Tibial nerve (tissue), 4 donors: Measurements from ENCODE around the gene DLX5. TPM values are rescaled to one million over a fixed set of nuclear protein-coding genes. Genes with fewer than 3 reads are reported as not detected.

ENCODE experiments used
- DNase-seq, 2 donors: peaks; one replicate each; pipeline ENCODE4 v3.0.0-alpha.2; 2019; ENCODE audit warnings: low spot score in 2 of 2
- H3K27ac ChIP-seq, 4 donors: fragments of 200-600 bp; sonication (generic) in 3 of 4; one replicate each; pipeline ENCODE4 v1.5.1; 2017 to 2019; ENCODE audit warnings: mild to moderate bottlenecking in 1 of 4
- H3K27me3 ChIP-seq, 2 donors: fragments of 200-600 bp; sonication (generic) in 1 of 2; one replicate each; pipeline versions ENCODE4 v1.5.1 to v1.6.0; 2017 to 2019
- H3K36me3 ChIP-seq, 3 donors: fragments of 200-600 bp; sonication (generic); one replicate each; pipeline ENCODE4 v1.5.1; 2018 to 2019
- H3K4me1 ChIP-seq, 4 donors: fragments of 200-600 bp; sonication (generic) in 3 of 4; one replicate each; pipeline ENCODE4 v1.5.1; 2017 to 2019
- H3K4me3 ChIP-seq, 4 donors: fragments of 200-600 bp; sonication (generic) in 3 of 4; one replicate each; pipeline ENCODE4 v1.5.1; 2017 to 2019; ENCODE audit warnings: mild to moderate bottlenecking in 1 of 4, moderate library complexity in 1 of 4
- H3K9me3 ChIP-seq, 4 donors: fragments of 200-600 bp; sonication (generic) in 3 of 4; one replicate each; pipeline ENCODE4 v1.5.1; 2017 to 2019
- CTCF ChIP-seq, 5 experiments: fragments of 200-600 bp in 3 of 5; fragments of 450-650 bp in 2 of 5; sonication (generic) in 3 of 5; IDR thresholded peaks; one replicate each; pipeline ENCODE4 v1.5.1; 2016 to 2019; ENCODE audit warnings: antibody characterized with exemption in 5 of 5, mild to moderate bottlenecking in 3 of 5, moderate library complexity in 2 of 5
- EP300 ChIP-seq, 2 donors: sonication (generic); formaldehyde crosslinking; IDR thresholded peaks; one replicate each; pipeline ENCODE4 v1.6.1; 2017; ENCODE audit warnings: antibody characterized with exemption in 2 of 2, mild to moderate bottlenecking in 1 of 2
- POLR2A ChIP-seq, 2 donors: fragments of 450-650 bp; IDR thresholded peaks; one replicate each; pipeline ENCODE4 v1.6.1; 2017; ENCODE audit warnings: antibody characterized with exemption in 2 of 2, mild to moderate bottlenecking in 2 of 2, moderate library complexity in 2 of 2
- WGBS, 2 donors: methylation state at CpG; one replicate each; pipeline ENCODE4 v1.1.5; 2018; 5-methylcytosine and 5-hydroxymethylcytosine counted together
- total RNA-seq, 4 donors: library from RNA; depleted of rRNA; stranded (reverse); fragments of >200 nt; gene quantifications; one replicate each; pipeline ENCODE4 v1.1.0, GENCODE V29; 2016

DLX5 gene
- total RNA-seq, 4 donors from 2014 or later, result 0.42 TPM; not detected in 3

GRCh38 chr7:97002555-97003261, 21.9 kb downstream of the DLX5 start:
- Histone ChIP-seq H3K4me1 (peaks cover 0 to 51% (median 10%) of the 10 kb centered on the region in 4 donors), H3K36me3 (no peaks in the 10 kb centered on the region), H3K27me3 (peaks cover 14 to 95% of the 10 kb centered on the region in 2 donors), H3K4me3 (no peak overlapping the region), H3K9me3 (no peaks in the 10 kb centered on the region), H3K27ac (no peak overlapping the region)
- DNase-seq, result no peak
- TF ChIP-seq CTCF (IDR thresholded peaks at IDR 0.05) (no peak), EP300 (IDR thresholded peaks at IDR 0.05) (no peak), POLR2A (IDR thresholded peaks at IDR 0.05) (no peak)
- WGBS, 2 donors, result 23 to 24% methylated on average over 20 to 22 of the region's 22 CpGs

DNA sequence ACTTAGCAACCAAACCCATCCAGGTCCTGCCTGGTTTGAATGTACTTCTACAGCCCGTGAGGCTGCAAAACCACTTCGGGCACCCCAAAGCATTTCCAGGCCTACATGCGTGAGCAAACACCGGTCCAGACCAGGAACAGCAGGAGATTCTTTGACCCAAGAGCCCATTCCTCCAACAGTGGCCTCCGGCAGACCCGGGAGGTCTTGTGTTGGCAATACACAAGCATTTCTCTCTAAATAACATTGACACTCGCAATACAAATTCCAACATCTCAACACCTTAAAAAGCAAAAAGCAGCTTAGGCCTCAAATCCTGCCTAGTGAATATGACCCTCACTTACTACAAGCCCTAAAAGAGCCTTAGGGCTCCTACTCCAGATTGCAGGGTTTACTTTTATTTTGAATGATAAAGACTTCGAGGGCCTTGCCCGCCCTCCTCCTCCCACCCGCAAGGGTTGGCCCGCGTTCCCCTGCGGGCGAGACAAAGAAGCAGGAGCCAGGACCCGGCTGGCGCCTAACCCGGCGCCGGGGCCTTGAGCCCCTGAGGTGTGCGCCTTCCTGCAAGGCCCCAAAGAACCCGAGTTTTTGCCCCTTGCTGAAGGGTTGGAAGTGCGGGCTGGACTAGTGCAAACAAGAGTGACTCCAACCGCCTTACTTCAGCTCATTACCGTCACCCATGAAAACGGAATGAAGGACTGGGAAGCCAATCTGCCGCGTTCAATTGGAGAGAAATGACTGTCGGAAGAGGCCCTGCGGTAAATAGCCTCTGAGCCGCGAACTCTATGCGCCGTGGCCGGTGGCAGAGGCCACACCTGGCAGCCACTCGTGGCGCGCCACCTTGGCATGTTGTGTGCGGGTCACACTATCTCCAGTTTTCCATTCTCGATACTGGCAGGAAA, 22.7 kb downstream of the DLX5 start:
- Histone ChIP-seq H3K4me1 (peaks cover 0 to 54% (median 11%) of the 10 kb centered on the region in 4 donors), H3K27me3 (peaks cover 14 to 95% of the 10 kb centered on the region in 2 donors), H3K36me3 (no peaks in the 10 kb centered on the region), H3K4me3 (no peak overlapping the region), H3K9me3 (no peaks in the 10 kb centered on the region), H3K27ac (no peak overlapping the region)
- no peak for DNase-seq
- 52 to 57% methylated on average over 39 of the region's 39 CpGs for whole genome bisulfite sequencing, 2 donors
- TF ChIP-seq CTCF (IDR thresholded peaks at IDR 0.05) (no peak), EP300 (IDR thresholded peaks at IDR 0.05) (no peak), POLR2A (IDR thresholded peaks at IDR 0.05) (no peak)

DNA sequence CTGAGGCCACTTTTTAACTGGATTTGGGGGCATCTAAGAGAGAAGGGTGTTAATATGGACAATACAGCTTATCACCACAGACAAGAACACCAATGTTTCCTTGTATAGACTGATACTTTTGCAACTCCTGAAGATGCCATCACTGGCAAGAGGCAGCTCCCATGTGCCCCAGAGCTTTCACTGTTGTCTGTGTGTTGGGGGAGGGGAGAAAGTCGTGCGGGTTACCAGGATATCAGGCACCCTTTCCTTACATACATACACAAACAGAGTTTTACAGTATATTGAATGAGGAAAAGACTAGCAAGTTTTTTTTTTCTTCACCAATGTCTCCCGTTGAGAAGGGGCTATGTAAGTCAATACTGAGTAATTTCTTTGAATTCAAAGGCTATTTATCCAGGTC, 23.4 kb downstream of the DLX5 start:
- no peak for DNase-seq
- peaks cover 0 to 54% (median 11%) of the 10 kb centered on the region in 4 donors for H3K4me1 ChIP-seq
- no peaks in the 10 kb centered on the region for H3K36me3 ChIP-seq
- 37 to 48% methylated on average over 3 of the region's 3 CpGs for WGBS, 2 donors
- H3K4me3 ChIP-seq, result no peak overlapping the region
- TF ChIP-seq EP300 (IDR thresholded peaks at IDR 0.05), result no peak
- no peak for TF ChIP-seq CTCF (IDR thresholded peaks at IDR 0.05)
- TF ChIP-seq POLR2A (IDR thresholded peaks at IDR 0.05), result no peak
- H3K27me3 ChIP-seq, result peaks cover 14 to 96% of the 10 kb centered on the region in 2 donors
- H3K9me3 ChIP-seq, result no peaks in the 10 kb centered on the region
- no peak overlapping the region for H3K27ac ChIP-seq

DNA sequence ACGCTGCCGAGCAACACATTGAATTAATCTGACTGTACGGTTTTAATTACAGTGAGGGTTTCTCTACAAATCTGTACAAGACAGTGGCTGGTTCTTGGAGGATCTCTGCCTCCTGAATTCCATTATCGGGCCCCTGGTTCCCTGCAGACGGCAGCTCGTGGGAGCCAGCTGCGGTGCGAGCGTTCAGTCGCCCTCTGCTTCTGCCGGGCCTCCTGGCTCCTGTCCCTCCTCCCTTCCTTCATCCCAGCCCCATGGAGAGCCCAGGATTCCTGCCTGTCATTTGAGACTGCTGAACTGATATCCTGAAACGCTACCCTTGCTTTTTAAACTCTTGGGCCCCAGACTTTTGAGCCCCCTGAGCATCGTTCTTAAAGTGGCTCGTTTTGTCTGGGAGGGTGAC, 25.9 kb downstream of the DLX5 start:
- WGBS, 2 donors, result 3 to 4% methylated on average over 14 of the region's 14 CpGs
- no peaks in the 10 kb centered on the region for H3K9me3 ChIP-seq
- no peak for TF ChIP-seq POLR2A (IDR thresholded peaks at IDR 0.05)
- TF ChIP-seq EP300 (IDR thresholded peaks at IDR 0.05), result no peak
- no peak for TF ChIP-seq CTCF (IDR thresholded peaks at IDR 0.05)
- peaks cover 0 to 29% (median 3%) of the 10 kb centered on the region in 4 donors for H3K4me1 ChIP-seq
- no peaks in the 10 kb centered on the region for H3K36me3 ChIP-seq
- no peak overlapping the region for H3K4me3 ChIP-seq
- no peak overlapping the region for H3K27ac ChIP-seq
- peaks cover 5 to 100% of the 10 kb centered on the region in 2 donors for H3K27me3 ChIP-seq
- no peak for DNase-seq

DNA sequence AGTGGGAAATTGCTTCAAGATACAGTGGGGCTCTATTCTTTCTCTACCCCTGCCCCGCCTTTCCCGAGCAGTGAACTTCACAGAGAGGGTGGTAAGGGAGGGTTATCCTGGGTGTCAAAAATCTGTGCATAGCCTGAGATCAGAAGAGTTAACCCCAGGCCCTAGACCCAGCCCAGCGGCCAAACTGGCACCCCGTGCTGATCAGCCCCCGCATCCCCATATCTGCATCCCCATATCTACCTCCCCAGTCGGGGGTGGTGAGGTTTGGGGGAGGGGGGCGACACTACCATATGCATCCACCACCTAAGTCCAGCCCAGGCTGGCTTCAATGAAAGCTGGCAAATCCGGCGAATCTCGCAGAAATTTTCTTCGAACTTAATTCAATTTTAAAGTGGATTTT, 26.3 kb downstream of the DLX5 start:
- no peak for TF ChIP-seq CTCF (IDR thresholded peaks at IDR 0.05)
- TF ChIP-seq EP300 (IDR thresholded peaks at IDR 0.05), result no peak
- TF ChIP-seq POLR2A (IDR thresholded peaks at IDR 0.05), result no peak
- H3K36me3 ChIP-seq, result no peaks in the 10 kb centered on the region
- no peak for DNase-seq
- peaks cover 0 to 26% (median 3%) of the 10 kb centered on the region in 4 donors for H3K4me1 ChIP-seq
- H3K27ac ChIP-seq, result no peak overlapping the region
- peaks cover 4 to 100% of the 10 kb centered on the region in 2 donors for H3K27me3 ChIP-seq
- WGBS, 2 donors, result 8 to 9% methylated on average over 11 of the region's 11 CpGs
- H3K9me3 ChIP-seq, result no peaks in the 10 kb centered on the region
- no peak overlapping the region for H3K4me3 ChIP-seq
